Suprapubic skin (tissue), 4 donors: ENCODE data around the gene CXCR3.

Source experiments
- EP300 ChIP-seq: sonication (generic); formaldehyde crosslinking; IDR thresholded peaks from one replicate; pipeline ENCODE4 v1.6.1; 2017; ENCODE audit warnings: antibody characterized with exemption
- POLR2AphosphoS5 ChIP-seq, 3 donors: sonication (generic); formaldehyde crosslinking; IDR thresholded peaks; one replicate each; pipeline ENCODE4 v1.6.1; 2017; ENCODE audit warnings: antibody characterized with exemption in 3 of 3
- TF ChIP-seq, protein P1 (sequence below), 2 donors: fragments of 200-600 bp in 1 of 2; fragments of 450-650 bp in 1 of 2; sonication (generic) in 1 of 2; IDR thresholded peaks; one replicate each; pipeline ENCODE4 v1.5.1; 2016 to 2019; ENCODE audit warnings: antibody characterized with exemption in 2 of 2, mild to moderate bottlenecking in 1 of 2, moderate library complexity in 1 of 2

DNA sequence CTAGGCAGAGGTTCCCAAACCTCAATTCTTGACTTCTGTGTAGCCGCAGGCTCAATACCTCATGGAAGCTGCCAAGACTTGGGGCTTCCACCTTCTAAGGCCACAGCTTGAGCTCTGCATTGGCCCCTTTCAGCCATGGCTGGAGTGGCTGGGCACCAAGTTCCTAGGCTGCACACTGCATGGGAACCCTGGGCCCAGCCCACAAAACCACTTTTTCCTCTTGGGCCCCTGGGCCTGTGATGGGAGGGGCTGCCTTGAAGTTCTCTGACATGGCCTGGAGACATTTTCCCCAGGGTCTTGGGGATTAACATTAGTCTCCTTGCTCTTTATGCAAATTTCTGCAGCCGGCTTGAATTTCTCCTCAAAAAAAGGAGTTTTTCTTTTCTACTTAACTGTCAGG, 35.0 kb upstream of the CXCR3 start:
- TF ChIP-seq, protein P1, sequence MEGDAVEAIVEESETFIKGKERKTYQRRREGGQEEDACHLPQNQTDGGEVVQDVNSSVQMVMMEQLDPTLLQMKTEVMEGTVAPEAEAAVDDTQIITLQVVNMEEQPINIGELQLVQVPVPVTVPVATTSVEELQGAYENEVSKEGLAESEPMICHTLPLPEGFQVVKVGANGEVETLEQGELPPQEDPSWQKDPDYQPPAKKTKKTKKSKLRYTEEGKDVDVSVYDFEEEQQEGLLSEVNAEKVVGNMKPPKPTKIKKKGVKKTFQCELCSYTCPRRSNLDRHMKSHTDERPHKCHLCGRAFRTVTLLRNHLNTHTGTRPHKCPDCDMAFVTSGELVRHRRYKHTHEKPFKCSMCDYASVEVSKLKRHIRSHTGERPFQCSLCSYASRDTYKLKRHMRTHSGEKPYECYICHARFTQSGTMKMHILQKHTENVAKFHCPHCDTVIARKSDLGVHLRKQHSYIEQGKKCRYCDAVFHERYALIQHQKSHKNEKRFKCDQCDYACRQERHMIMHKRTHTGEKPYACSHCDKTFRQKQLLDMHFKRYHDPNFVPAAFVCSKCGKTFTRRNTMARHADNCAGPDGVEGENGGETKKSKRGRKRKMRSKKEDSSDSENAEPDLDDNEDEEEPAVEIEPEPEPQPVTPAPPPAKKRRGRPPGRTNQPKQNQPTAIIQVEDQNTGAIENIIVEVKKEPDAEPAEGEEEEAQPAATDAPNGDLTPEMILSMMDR (IDR thresholded peaks at IDR 0.05) = no peak
- TF ChIP-seq EP300 = no peak
- no peak for TF ChIP-seq POLR2AphosphoS5 (IDR thresholded peaks at IDR 0.05)
